Measurements from ENCODE around the gene TMEM140.
"Not testable (repeated sequence)": the region's sequence is repeated elsewhere in the genome, so short reads cannot be mapped to it uniquely, and the experiment has no call there.

Gene TMEM140

GRCh38 chr7:135195156-135195555 lies 47.3 kb downstream of the TMEM140 start:
- no peak for DNase-seq (ENCODE audit: low read depth)

- no peak for DNase-seq (ENCODE audit: low read depth)
Measured at GRCh38 chr7:135195968-135196629, 48.2 kb downstream of the TMEM140 start.

GRCh38 chr7:135197343-135197742 lies 49.5 kb downstream of the TMEM140 start:
- no peak for DNase-seq (ENCODE audit: low read depth)

GRCh38 chr7:135197906-135198655 lies 50.2 kb downstream of the TMEM140 start:
- no peak for DNase-seq (ENCODE audit: low read depth)

GRCh38 chr7:135199439-135199838 lies 51.6 kb downstream of the TMEM140 start:
- no peak for DNase-seq (ENCODE audit: low read depth)

GRCh38 chr7:135200821-135201331 lies 53.0 kb downstream of the TMEM140 start:
- DNase-seq (ENCODE audit: low read depth) = no peak

GRCh38 chr7:135201350-135201749 lies 53.5 kb downstream of the TMEM140 start:
- no peak for DNase-seq (ENCODE audit: low read depth)

- no peak for DNase-seq (ENCODE audit: low read depth)
Measured at GRCh38 chr7:135204341-135204749, 56.5 kb downstream of the TMEM140 start.

GRCh38 chr7:135204876-135205275 lies 57.0 kb downstream of the TMEM140 start:
- DNase-seq (ENCODE audit: low read depth) = no peak

GRCh38 chr7:135205850-135206249 lies 58.0 kb downstream of the TMEM140 start:
- no peak for DNase-seq (ENCODE audit: low read depth)

GRCh38 chr7:135206941-135207391 lies 59.1 kb downstream of the TMEM140 start:
- DNase-seq (ENCODE audit: low read depth) = no peak

GRCh38 chr7:135207406-135208101 lies 59.7 kb downstream of the TMEM140 start:
- no peak for DNase-seq (ENCODE audit: low read depth)

GRCh38 chr7:135208102-135208793 lies 60.4 kb downstream of the TMEM140 start:
- DNase-seq (ENCODE audit: low read depth) = no peak

GRCh38 chr7:135209225-135209834 lies 61.5 kb downstream of the TMEM140 start:
- DNase-seq (ENCODE audit: low read depth) = no peak

GRCh38 chr7:135210888-135211178 lies 63.0 kb downstream of the TMEM140 start:
- DNase-seq (ENCODE audit: low read depth) = no peak

- peak; percentile 97 for DNase-seq (ENCODE audit: low read depth)
Measured at GRCh38 chr7:135211179-135211945, 63.5 kb downstream of the TMEM140 start, which contains the start of gene WDR91. Gene WDR91, minus strand, starts transcription at chr7:135211526. Its CDS starts 24 bp downstream, at chr7:135211502.

- DNase-seq (ENCODE audit: low read depth) = not testable (repeated sequence)
Measured at GRCh38 chr7:135211946-135212685, 64.2 kb downstream of the TMEM140 start.

GRCh38 chr7:135213831-135214230 lies 66.0 kb downstream of the TMEM140 start:
- DNase-seq (ENCODE audit: low read depth) = no peak

- DNase-seq (ENCODE audit: low read depth) = no peak
Measured at GRCh38 chr7:135215180-135215579, 67.3 kb downstream of the TMEM140 start.

GRCh38 chr7:135215698-135216097 lies 67.8 kb downstream of the TMEM140 start:
- DNase-seq (ENCODE audit: low read depth) = no peak

All from stimulated activated CD8-positive, alpha-beta memory T cell treated with anti-CD3 and anti-CD28 coated beads, Interleukin-4, amount 100 ng/mL, for 24 hours (primary cell).